Spinal cord (tissue), 10 donors: ENCODE data around the gene ARVCF. TPM values are rescaled to one million over a fixed set of nuclear protein-coding genes. Genes with fewer than 3 reads are reported as not detected.

ENCODE experiments used
- DNase-seq, 6 donors: peaks; one replicate each; pipeline versions ENCODE4 v3.0.0 to v3.0.0-alpha.2; 2013 to 2015; ENCODE audit warnings: low spot score in 6 of 6, low read depth in 4 of 6
- H3K27ac ChIP-seq: one replicate; pipeline ENCODE4 v1.5.1; 2013; ENCODE audit warnings: low read depth, low read length, control low read depth
- H3K27me3 ChIP-seq: one replicate; pipeline ENCODE4 v1.6.1; 2013; ENCODE audit warnings: low read length; ENCODE audit not compliant: control insufficient read depth, insufficient read depth
- H3K36me3 ChIP-seq: one replicate; pipeline ENCODE4 v1.6.1; 2013; ENCODE audit warnings: low read length; ENCODE audit not compliant: control insufficient read depth, insufficient read depth
- H3K4me1 ChIP-seq: one replicate; pipeline ENCODE4 v1.6.1; 2013; ENCODE audit warnings: low read length; ENCODE audit not compliant: control insufficient read depth, insufficient read depth
- H3K4me3 ChIP-seq: one replicate; pipeline ENCODE4 v1.5.1; 2013; ENCODE audit warnings: low read depth, low read length, control low read depth
- H3K9me3 ChIP-seq: one replicate; pipeline ENCODE4 v1.6.1; 2013; ENCODE audit warnings: low read length; ENCODE audit not compliant: control insufficient read depth, insufficient read depth
- whole genome bisulfite sequencing: methylation state at CpG from one replicate; pipeline ENCODE4 v1.1.5; 2013; ENCODE audit warnings: missing lambda C conversion rate; ENCODE audit not compliant: insufficient coverage; 5-methylcytosine and 5-hydroxymethylcytosine counted together
- polyA plus RNA-seq, 2 donors: library from polyadenylated mRNA; unstranded; fragments of 120-200 nt; gene quantifications; one replicate each; pipeline ENCODE4 v1.2.1, GENCODE V29; 2013; ENCODE audit not compliant: insufficient read length in 2 of 2
- total RNA-seq, 2 donors: library from RNA; depleted of rRNA in 1 of 2; stranded (reverse); fragments of 120-200 nt in 1 of 2; fragments of >200 nt in 1 of 2; gene quantifications; one replicate each; pipeline versions ENCODE4 v1.2.3 to v1.2.4, GENCODE V29; 2013 to 2014
- donor health status: healthy.

Gene ARVCF
- total and polyA plus RNA-seq, 4 donors = 43.5 to 132 (median 84.2) TPM

GRCh38 chr22:19958083-19959042 lies 58.3 kb downstream of the ARVCF start:
- DNase-seq = no peak
- H3K27me3 ChIP-seq = no peaks in the 10 kb centered on the region
- peak overlapping the region; percentile 21 for H3K4me3 ChIP-seq
- peaks cover 48% of the 10 kb centered on the region for H3K36me3 ChIP-seq
- no peak overlapping the region for H3K27ac ChIP-seq
- WGBS = 63% methylated on average over 6 of the region's 19 CpGs
- no peaks in the 10 kb centered on the region for H3K9me3 ChIP-seq
- H3K4me1 ChIP-seq = peaks cover 53% of the 10 kb centered on the region

DNA sequence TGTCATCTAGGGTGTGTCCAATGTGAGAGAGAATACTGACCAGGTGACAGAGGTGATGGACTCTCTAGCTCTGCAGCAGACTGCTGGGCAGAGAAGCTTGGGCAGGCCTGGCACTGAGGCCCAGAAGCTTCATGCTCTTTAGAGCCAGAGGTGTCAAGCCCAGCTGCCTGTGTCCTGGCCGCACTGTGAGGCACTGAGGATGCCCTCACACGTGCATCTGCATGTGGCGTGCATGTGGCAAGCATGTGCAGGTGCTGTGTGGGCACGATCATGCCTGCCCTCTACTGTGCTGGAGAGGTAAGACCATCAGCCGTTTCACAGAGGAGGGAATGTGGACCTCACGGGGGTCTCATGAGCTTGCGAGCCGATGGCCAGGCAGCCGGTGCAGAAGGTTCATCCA lies 59.2 kb downstream of the ARVCF start:
- H3K9me3 ChIP-seq = no peaks in the 10 kb centered on the region
- no peak overlapping the region for H3K27ac ChIP-seq
- no peak overlapping the region for H3K4me3 ChIP-seq
- DNase-seq = no peak
- WGBS = 81% methylated on average over 7 of the region's 9 CpGs
- peaks cover 42% of the 10 kb centered on the region for H3K36me3 ChIP-seq
- no peaks in the 10 kb centered on the region for H3K27me3 ChIP-seq
- peaks cover 54% of the 10 kb centered on the region for H3K4me1 ChIP-seq

- peaks cover 35% of the 10 kb centered on the region for H3K4me1 ChIP-seq
- no peak overlapping the region for H3K27ac ChIP-seq
- H3K36me3 ChIP-seq = peaks cover 37% of the 10 kb centered on the region
- no peak for DNase-seq
- H3K4me3 ChIP-seq = no peak overlapping the region
- no peaks in the 10 kb centered on the region for H3K27me3 ChIP-seq
- WGBS = 84% methylated on average over 18 of the region's 19 CpGs
- no peaks in the 10 kb centered on the region for H3K9me3 ChIP-seq
Observed at GRCh38 chr22:19955241-19956128, 61.1 kb downstream of the ARVCF start.

DNA sequence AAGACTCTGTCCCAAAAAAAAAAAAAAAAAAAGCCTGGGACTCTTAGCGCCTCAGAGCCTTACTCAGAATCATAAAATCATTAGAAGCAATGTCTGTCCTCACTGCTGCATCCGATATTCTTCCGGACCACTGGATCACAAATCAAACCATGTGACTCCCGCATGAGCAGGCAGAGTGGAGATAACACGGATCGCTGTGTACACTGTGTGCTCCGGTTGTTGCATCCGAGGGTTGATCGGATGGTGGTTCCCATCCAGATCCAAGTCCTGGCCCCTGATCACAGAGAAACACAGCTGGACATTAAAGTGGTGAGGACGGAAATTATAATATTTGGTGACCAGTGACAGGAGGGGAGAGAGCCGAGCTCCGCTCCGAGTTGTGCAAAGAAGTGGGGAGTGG lies 65.3 kb downstream of the ARVCF start:
- H3K4me1 ChIP-seq = peaks cover 22% of the 10 kb centered on the region
- H3K9me3 ChIP-seq = no peaks in the 10 kb centered on the region
- DNase-seq = no peak
- WGBS = 86% methylated on average over 12 of the region's 13 CpGs
- H3K4me3 ChIP-seq = no peak overlapping the region
- no peak overlapping the region for H3K27ac ChIP-seq
- peaks cover 33% of the 10 kb centered on the region for H3K36me3 ChIP-seq
- no peaks in the 10 kb centered on the region for H3K27me3 ChIP-seq

DNA sequence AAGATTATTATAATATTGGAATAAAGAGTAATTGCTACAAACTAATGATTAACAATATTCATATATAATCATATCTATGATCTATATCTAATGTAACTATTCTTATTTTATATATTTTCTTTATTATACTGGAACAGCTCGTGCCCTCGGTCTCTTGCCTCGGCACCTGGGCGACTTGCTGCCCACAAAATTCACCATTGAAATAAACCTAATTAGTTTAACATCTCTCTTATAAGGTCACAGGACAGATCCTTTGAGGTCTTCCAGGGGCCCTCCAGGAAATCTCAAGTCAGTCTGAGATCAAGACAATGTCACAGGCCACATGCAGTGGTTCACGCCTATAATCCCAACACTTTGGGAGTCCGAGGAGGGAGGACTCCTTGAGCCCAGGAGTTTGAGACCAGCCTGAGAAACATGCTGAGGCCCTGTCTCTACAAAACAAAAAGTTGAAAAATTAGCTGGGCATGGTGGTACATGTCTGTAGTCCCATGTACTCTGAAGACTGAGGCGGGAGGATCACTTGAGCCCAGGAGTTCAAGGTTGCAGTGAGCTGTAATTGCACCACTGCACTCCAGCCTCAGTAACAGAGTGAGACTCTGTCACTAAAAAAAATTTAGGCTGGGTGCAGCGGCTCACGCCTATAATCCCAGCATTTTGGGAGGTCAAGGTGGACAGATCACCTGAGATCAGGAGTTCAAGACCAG lies 68.4 kb downstream of the ARVCF start:
- no peak overlapping the region for H3K27ac ChIP-seq
- no peaks in the 10 kb centered on the region for H3K9me3 ChIP-seq
- no peak overlapping the region for H3K4me3 ChIP-seq
- H3K36me3 ChIP-seq = peaks cover 19% of the 10 kb centered on the region
- no peak for DNase-seq
- no peaks in the 10 kb centered on the region for H3K27me3 ChIP-seq
- WGBS = 98% methylated on average over 7 of the region's 9 CpGs
- peaks cover 22% of the 10 kb centered on the region for H3K4me1 ChIP-seq

DNA sequence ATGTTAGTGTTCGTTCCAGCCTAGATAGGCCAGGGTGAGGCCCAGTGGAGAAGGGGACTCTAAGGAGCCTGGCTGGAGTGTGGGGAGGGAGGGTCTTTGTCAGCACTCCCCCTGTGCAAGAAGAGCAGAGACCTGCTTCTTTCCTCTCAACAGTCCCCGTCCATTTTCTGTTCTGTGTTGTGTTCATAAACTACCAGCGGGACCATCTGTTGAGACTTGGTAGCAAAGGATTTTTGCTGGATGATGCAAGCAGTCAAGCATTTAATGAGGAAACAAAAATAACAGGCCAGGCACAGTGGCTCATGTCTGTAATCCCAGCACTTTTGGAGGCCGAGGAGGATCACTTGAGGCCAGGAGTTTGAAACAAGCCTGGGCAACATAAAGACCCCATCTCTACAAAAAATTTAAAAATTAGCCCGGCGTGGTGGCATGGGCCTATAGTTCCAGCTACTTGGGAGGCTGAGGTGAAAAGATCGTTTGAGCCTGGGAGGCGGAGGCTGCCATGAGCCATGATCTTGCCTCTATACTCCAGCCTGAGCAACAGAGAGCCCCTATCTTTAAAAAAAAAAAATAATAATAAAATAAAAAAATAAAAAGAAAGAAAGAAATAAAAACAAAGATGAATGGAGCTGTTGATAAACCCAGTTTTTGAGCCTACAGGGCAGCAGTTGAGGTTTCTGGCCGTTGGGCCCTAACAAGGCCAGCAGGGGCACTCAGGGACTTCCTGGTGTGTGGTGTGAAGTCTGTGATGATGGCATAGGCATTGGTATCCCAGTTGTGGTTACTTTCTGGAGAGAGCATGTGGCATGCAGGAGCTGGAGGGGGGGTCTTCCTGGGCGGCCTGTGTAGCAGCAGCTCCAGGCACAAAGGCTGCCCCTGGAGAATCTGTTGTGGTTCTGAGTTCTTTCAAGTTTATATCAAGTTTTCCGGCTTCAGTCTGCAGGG lies 73.3 kb downstream of the ARVCF start:
- Histone ChIP-seq H3K27ac (peak overlapping the region; percentile 93), H3K9me3 (no peaks in the 10 kb centered on the region), H3K4me3 (peak overlapping the region; percentile 63), H3K27me3 (no peaks in the 10 kb centered on the region), H3K36me3 (no peaks in the 10 kb centered on the region), H3K4me1 (peaks cover 41% of the 10 kb centered on the region)
- peak in 2 of 6 donors; percentile 45 to 82 for DNase-seq
- 39% methylated on average over 5 of the region's 11 CpGs for WGBS

DNA sequence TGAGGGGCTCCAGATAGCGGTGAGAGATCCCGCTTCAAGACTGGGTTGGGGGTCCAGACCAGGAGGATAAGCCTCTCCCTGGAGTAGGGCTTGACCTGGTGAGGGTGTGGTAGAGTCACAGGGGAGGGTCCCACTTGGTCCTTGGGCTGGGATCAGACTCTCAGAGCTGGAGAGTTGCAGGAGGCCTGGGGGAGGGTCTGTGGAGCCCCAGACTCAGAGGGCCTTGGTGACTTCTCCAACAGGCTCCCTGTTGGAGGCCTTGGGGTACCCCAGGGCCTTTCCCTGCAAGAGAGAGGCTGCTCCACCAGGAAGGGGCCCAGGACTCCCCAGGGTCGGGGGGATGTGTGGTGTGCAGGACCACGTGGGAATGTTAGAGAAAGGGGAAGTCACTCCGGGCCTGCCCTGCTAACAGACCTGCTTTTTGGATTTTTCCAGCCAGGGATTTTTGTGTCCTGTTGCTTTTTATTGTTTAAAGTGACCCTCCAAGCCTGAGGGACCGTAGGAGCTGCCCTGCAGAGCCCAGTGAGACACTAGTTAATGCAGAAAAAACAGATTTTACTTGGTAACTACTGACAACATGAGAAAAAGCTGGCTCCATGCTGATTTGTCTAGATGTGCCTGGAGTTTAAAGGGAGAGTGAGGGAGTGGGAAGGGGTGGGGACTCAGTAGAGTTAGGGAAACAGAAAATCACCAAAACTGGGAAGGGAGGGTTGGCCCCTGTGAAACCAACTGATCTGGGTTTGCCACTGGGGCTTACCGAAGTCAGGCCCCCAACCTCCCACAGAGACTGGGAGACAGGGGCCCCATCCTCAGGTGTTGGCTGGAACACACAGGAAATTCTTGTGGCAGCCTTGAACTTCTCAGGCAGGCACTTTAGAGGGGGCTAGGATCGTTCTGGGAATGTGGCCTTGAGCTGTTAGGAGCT lies 74.2 kb downstream of the ARVCF start:
- Histone ChIP-seq H3K27ac (peak overlapping the region; percentile 93), H3K27me3 (no peaks in the 10 kb centered on the region), H3K4me3 (peak overlapping the region; percentile 63), H3K9me3 (no peaks in the 10 kb centered on the region), H3K4me1 (peaks cover 38% of the 10 kb centered on the region), H3K36me3 (no peaks in the 10 kb centered on the region)
- 3% methylated on average over 8 of the region's 8 CpGs for WGBS
- DNase-seq = peak in 3 of 6 donors; percentile 24 to 77 (median 29)
